ENCODE measurements around the gene TRAF4. TPM values are rescaled to one million over a fixed set of nuclear protein-coding genes. Genes with fewer than 3 reads are reported as not detected.
A peak's percentile ranks its signal among the peaks of the same experiment; 100 is the strongest.

TRAF4 gene
- total RNA-seq, 1 donor from 2014 or later = 143 TPM

- Mint-ChIP-seq H3K27me3 (ENCODE audit: low read depth, unreplicated experiment) (no peaks in the 10 kb centered on the region), H3K4me3 (ENCODE audit: unreplicated experiment) (peak overlapping the region; percentile 91), H3K4me1 (ENCODE audit: low read depth, unreplicated experiment) (peaks cover 17% of the 10 kb centered on the region), H3K36me3 (ENCODE audit: low read depth, unreplicated experiment) (peaks cover 27% of the 10 kb centered on the region), H3K9me3 (ENCODE audit: unreplicated experiment) (no peaks in the 10 kb centered on the region), H3K27ac (ENCODE audit: unreplicated experiment) (peak overlapping the region; percentile 80)
- Histone ChIP-seq H3K4me3 (ENCODE audit: insufficient read depth, low read depth, low read length) (peak overlapping the region; percentile 66), H3K9me3 (ENCODE audit: insufficient read depth, low read depth, low read length) (no peaks in the 10 kb centered on the region), H4K20me1 (ENCODE audit: insufficient read depth, low read length) (peaks cover 32% of the 10 kb centered on the region), H2AFZ (ENCODE audit: low read depth, low read length) (peak overlapping the region; percentile 67), H3K4me2 (ENCODE audit: low read length) (peak overlapping the region; percentile 86), H3K9ac (ENCODE audit: low read length) (peak overlapping the region; percentile 81), H3K27ac (ENCODE audit: low read depth, low read length) (peak overlapping the region; percentile 82), H3K36me3 (ENCODE audit: insufficient read depth, low read length) (peaks cover 16% of the 10 kb centered on the region), H3K27me3 (ENCODE audit: insufficient read depth, low read length) (no peaks in the 10 kb centered on the region), H3K4me1 (ENCODE audit: insufficient read depth, low read length) (peaks cover 20% of the 10 kb centered on the region), H3K79me2 (ENCODE audit: insufficient read depth, low read length) (peaks cover 23% of the 10 kb centered on the region)
- no peak for TF ChIP-seq CTCF (IDR thresholded peaks at IDR 0.05; ENCODE audit: insufficient read depth, low read depth, low read length)
- no peak for TF ChIP-seq EZH2 (IDR thresholded peaks at IDR 0.05; ENCODE audit: insufficient read depth, low read length)
- DNase-seq (ENCODE audit: low read depth) (peak; percentile 73), FAIRE-seq (no peak)
Measured at GRCh38 chr17:28710861-28711722, 32.7 kb upstream of the TRAF4 start.

GRCh38 chr17:28711723-28712031, 32.1 kb upstream of the TRAF4 start, which contains the start of gene PROCA1:
Gene PROCA1 (minus strand): TSS chr17:28711888. CDS start chr17:28711660, 228 bp downstream.
- H3K27me3 Mint-ChIP-seq (ENCODE audit: low read depth, unreplicated experiment) = no peaks in the 10 kb centered on the region
- H3K4me2 ChIP-seq (ENCODE audit: low read length) = peak within 1 kb of the TSS; percentile 86
- TF ChIP-seq CTCF (IDR thresholded peaks at IDR 0.05; ENCODE audit: insufficient read depth, low read depth, low read length) (no peak), EZH2 (IDR thresholded peaks at IDR 0.05; ENCODE audit: insufficient read depth, low read length) (no peak)
- no peaks in the 10 kb centered on the region for H3K9me3 ChIP-seq (ENCODE audit: insufficient read depth, low read depth, low read length)
- H3K4me1 ChIP-seq (ENCODE audit: insufficient read depth, low read length) = peaks cover 25% of the 10 kb centered on the region
- peaks cover 25% of the 10 kb centered on the region for H3K36me3 Mint-ChIP-seq (ENCODE audit: low read depth, unreplicated experiment)
- H3K4me1 Mint-ChIP-seq (ENCODE audit: low read depth, unreplicated experiment) = peaks cover 17% of the 10 kb centered on the region
- peak within 1 kb of the TSS; percentile 81 for H3K9ac ChIP-seq (ENCODE audit: low read length)
- H3K9me3 Mint-ChIP-seq (ENCODE audit: unreplicated experiment) = no peaks in the 10 kb centered on the region
- H3K27ac Mint-ChIP-seq (ENCODE audit: unreplicated experiment) = peak within 1 kb of the TSS; percentile 80
- H4K20me1 ChIP-seq (ENCODE audit: insufficient read depth, low read length) = peaks cover 37% of the 10 kb centered on the region
- H3K79me2 ChIP-seq (ENCODE audit: insufficient read depth, low read length) = peaks cover 29% of the 10 kb centered on the region
- H2AFZ ChIP-seq (ENCODE audit: low read depth, low read length) = peak within 1 kb of the TSS; percentile 67
- H3K4me3 Mint-ChIP-seq (ENCODE audit: unreplicated experiment) = peak within 1 kb of the TSS; percentile 91
- DNase-seq (ENCODE audit: low read depth) = no peak
- peak within 1 kb of the TSS; percentile 66 for H3K4me3 ChIP-seq (ENCODE audit: insufficient read depth, low read depth, low read length)
- H3K27ac ChIP-seq (ENCODE audit: low read depth, low read length) = peak within 1 kb of the TSS; percentile 82
- peaks cover 16% of the 10 kb centered on the region for H3K36me3 ChIP-seq (ENCODE audit: insufficient read depth, low read length)
- H3K27me3 ChIP-seq (ENCODE audit: insufficient read depth, low read length) = no peaks in the 10 kb centered on the region
- no peak for FAIRE-seq
